PC-9 (cell line): ENCODE data around the gene SSR1. TPM values are rescaled to one million over a fixed set of nuclear protein-coding genes. Genes with fewer than 3 reads are reported as not detected.
"Not testable (repeated sequence)": the region's sequence is repeated elsewhere in the genome, so short reads cannot be mapped to it uniquely, and the experiment has no call there.

Experiments used
- BruUV-seq: library from RNA; stranded (reverse); fragments of 400-500 nt; replicated peaks from 2 replicates; lab custom pipeline; 2021; lab: Mats Ljungman, UMichigan
- CTCF ChIA-PET: fragments of 300-600 bp; sonication (Branson Sonifier 250); formaldehyde crosslinking; loops from one replicate; lab custom pipeline; 2022; ENCODE audit warnings: antibody characterized with exemption; lab: Charles Lee
- POLR2A ChIA-PET: fragments of 300-600 bp; sonication (Branson Sonifier 250); formaldehyde crosslinking; loops from one replicate; lab custom pipeline; 2022; ENCODE audit warnings: antibody characterized with exemption; ENCODE audit not compliant: unreplicated experiment; lab: Charles Lee
- DNase-seq, 2 experiments: peaks; one replicate each; pipeline versions ENCODE4 v3.0.0 to v3.0.0-alpha.2; 2015 to 2022; ENCODE audit warnings: mixed read lengths in 1 of 2
- H2AFZ ChIP-seq: fragments of 200-600 bp; sonication (generic); 2 replicates; pipeline ENCODE4 v1.8.1; 2017; ENCODE audit warnings: antibody characterized with exemption
- H3F3A ChIP-seq: fragments of 200-600 bp; sonication (generic); 2 replicates; pipeline ENCODE4 v1.8.1; 2017; ENCODE audit warnings: antibody characterized with exemption, mild to moderate bottlenecking, low read depth; ENCODE audit not compliant: insufficient read depth
- H3K27ac ChIP-seq: fragments of 200-600 bp; sonication (generic); 2 replicates; pipeline ENCODE4 v1.6.1; 2016; ENCODE audit warnings: mixed run types
- H3K27me3 ChIP-seq: fragments of 200-600 bp; sonication (generic); 2 replicates; pipeline ENCODE4 v1.6.1; 2016; ENCODE audit warnings: low read depth, mixed run types; ENCODE audit not compliant: insufficient read depth
- H3K36me3 ChIP-seq: fragments of 200-600 bp; sonication (generic); 2 replicates; pipeline ENCODE4 v1.6.1; 2016; ENCODE audit warnings: low read depth, mixed run types
- H3K4me1 ChIP-seq: fragments of 200-600 bp; sonication (generic); replicated peaks from 2 replicates; pipeline ENCODE4 v1.6.1; 2016; ENCODE audit warnings: mixed run types; ENCODE audit not compliant: insufficient read depth
- H3K4me2 ChIP-seq: fragments of 200-600 bp; sonication (generic); 2 replicates; pipeline ENCODE4 v1.6.1; 2017; ENCODE audit warnings: mixed run types
- H3K4me3 ChIP-seq: fragments of 200-600 bp; sonication (generic); 2 replicates; pipeline ENCODE4 v1.6.1; 2016; ENCODE audit warnings: mixed run types
- H3K79me2 ChIP-seq: fragments of 200-600 bp; sonication (generic); 2 replicates; pipeline ENCODE4 v1.6.1; 2017; ENCODE audit warnings: low read depth, mixed run types
- H3K9me2 ChIP-seq: fragments of 200-600 bp; sonication (generic); 2 replicates; pipeline ENCODE4 v1.8.1; 2017; ENCODE audit warnings: mild to moderate bottlenecking; ENCODE audit not compliant: insufficient read depth
- H3K9me3 ChIP-seq: fragments of 200-600 bp; sonication (generic); 2 replicates; pipeline ENCODE4 v1.8.1; 2016; ENCODE audit warnings: low read depth; ENCODE audit not compliant: insufficient read depth
- H4K20me1 ChIP-seq: fragments of 200-600 bp; sonication (generic); 2 replicates; pipeline ENCODE4 v1.8.1; 2017; ENCODE audit not compliant: insufficient read depth
- CTCF ChIP-seq: fragments of 200-600 bp; sonication (generic); conservative IDR thresholded peaks from 2 replicates; pipeline ENCODE4 v1.6.1; 2017; ENCODE audit warnings: mixed run types, antibody characterized with exemption, mild to moderate bottlenecking, moderate library complexity
- EZH2 ChIP-seq: fragments of 200-600 bp; sonication (generic); IDR thresholded peaks from 2 replicates; pipeline ENCODE4 v1.8.0; 2017; ENCODE audit warnings: antibody characterized with exemption, low read depth
- intact Hi-C: fragments of 100-400 bp; cut with micrococcal nuclease; formaldehyde crosslinking; loops from one replicate; pipeline ENCODE4 v1.10.0; 2022; ENCODE audit not compliant: unreplicated experiment
- total RNA-seq: library from RNA; stranded (reverse); gene quantifications from 2 replicates; pipeline ENCODE4 v1.2.3, GENCODE V29; 2021

Gene SSR1
- total RNA-seq, 1 experiment from 2014 or later: 118 TPM

DNA sequence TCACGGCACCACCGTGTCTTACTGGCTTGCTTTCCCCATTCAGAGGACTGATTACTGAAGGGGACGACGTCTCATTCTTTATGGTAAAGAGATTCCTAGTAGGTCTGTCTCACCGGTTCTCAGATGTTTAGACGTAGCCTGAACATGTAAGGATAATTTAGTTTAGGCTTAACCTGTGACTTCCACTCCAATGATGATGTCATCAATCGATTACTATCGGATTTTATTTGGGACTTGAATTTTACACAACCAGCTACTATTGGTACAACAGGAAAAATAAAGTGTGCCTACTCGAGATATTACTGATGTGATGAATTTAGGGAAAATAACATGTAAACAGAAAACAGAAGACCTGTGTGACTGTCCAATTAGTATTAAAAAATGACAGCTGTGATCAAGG lies 4.5 kb upstream of the SSR1 start:
- POLR2A ChIA-PET: interaction anchor here (0.6 kb wide), 1 partner anchor 14 kb away, joined by 5 read pairs; no protein-coding TSS in a partner anchor

GRCh38 chr6:7316658-7317533 lies 3.9 kb upstream of the SSR1 start:
- Histone ChIP-seq H3K79me2 (peaks cover 11% of the 10 kb centered on the region), H3F3A (peaks cover 10% of the 10 kb centered on the region; the same call in 1 of the 2 replicates), H3K9me3 (no peaks in the 10 kb centered on the region), H3K9me2 (no peaks in the 10 kb centered on the region), H3K4me3 (no peak overlapping the region), H2AFZ (no peak overlapping the region), H3K4me2 (no peak overlapping the region), H3K36me3 (no peaks in the 10 kb centered on the region), H3K27ac (no peak overlapping the region), H3K4me1 (peaks cover 12% of the 10 kb centered on the region), H3K27me3 (no peaks in the 10 kb centered on the region), H4K20me1 (no peaks in the 10 kb centered on the region)
- ChIA-PET POLR2A (no interaction called here), CTCF (interaction anchor here (0.6 kb wide), 1 partner anchor 325 kb away, joined by 5 read pairs; no protein-coding TSS in a partner anchor)
- no peak for TF ChIP-seq EZH2
- TF ChIP-seq CTCF: no peak
- intact Hi-C loops: no loop called here
- no TSS peak for BruUV-seq
- DNase-seq: no peak

More for the DNA sequence above, 4.5 kb upstream of the SSR1 start:
- peaks cover 10% of the 10 kb centered on the region; the same call in 1 of the 2 replicates for H3F3A ChIP-seq
- H3K9me2 ChIP-seq: no peaks in the 10 kb centered on the region
- no TSS peak for BruUV-seq
- no peak overlapping the region for H2AFZ ChIP-seq
- H3K4me1 ChIP-seq: peaks cover 12% of the 10 kb centered on the region
- DNase-seq: no peak
- no peaks in the 10 kb centered on the region for H4K20me1 ChIP-seq
- peaks cover 4% of the 10 kb centered on the region for H3K79me2 ChIP-seq
- no peak for TF ChIP-seq EZH2
- no peak for TF ChIP-seq CTCF
- no peak overlapping the region for H3K4me2 ChIP-seq
- no peaks in the 10 kb centered on the region for H3K27me3 ChIP-seq
- no peaks in the 10 kb centered on the region for H3K9me3 ChIP-seq
- intact Hi-C loops: no loop called here
- no peak overlapping the region for H3K4me3 ChIP-seq
- H3K36me3 ChIP-seq: no peaks in the 10 kb centered on the region
- CTCF ChIA-PET: no interaction called here
- H3K27ac ChIP-seq: no peak overlapping the region

DNA sequence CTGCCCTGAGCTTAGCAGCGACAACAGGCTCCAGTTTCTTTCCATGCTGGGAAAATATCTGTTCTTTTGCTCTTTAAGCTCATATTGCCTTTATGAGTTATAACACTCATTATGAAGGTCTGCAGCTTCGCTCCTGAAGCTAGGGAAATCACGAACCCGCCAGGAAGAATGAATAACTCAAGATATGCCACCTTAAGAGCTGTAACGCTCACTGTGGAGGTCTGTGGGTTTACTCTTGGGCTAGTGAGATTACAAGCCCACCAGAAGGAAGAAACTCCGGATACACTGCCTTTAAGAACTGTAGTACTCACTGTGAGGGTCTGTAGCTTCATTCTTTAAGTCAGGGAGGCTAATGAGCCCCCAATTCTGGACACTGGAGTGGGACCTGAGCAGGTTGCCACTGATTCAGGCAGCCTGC lies 3.0 kb upstream of the SSR1 start:
- Histone ChIP-seq H2AFZ (no peak overlapping the region), H3F3A (peaks cover 10% of the 10 kb centered on the region; the same call in 1 of the 2 replicates), H3K27me3 (no peaks in the 10 kb centered on the region), H3K4me2 (no peak overlapping the region), H4K20me1 (0 out of 2 replicates have a peak, but pooled peaks cover 4% of the 10 kb centered on the region), H3K79me2 (peaks cover 20% of the 10 kb centered on the region), H3K4me1 (peaks cover 19% of the 10 kb centered on the region), H3K4me3 (no peak overlapping the region), H3K9me2 (no peaks in the 10 kb centered on the region), H3K36me3 (no peaks in the 10 kb centered on the region), H3K9me3 (no peaks in the 10 kb centered on the region), H3K27ac (no peak overlapping the region)
- ChIA-PET CTCF (interaction anchor here (0.6 kb wide), 1 partner anchor 324 kb away, joined by 5 read pairs; no protein-coding TSS in a partner anchor), POLR2A (interaction anchor here (0.6 kb wide), 1 partner anchor 864 kb away, joined by 3 read pairs; no protein-coding TSS in a partner anchor)
- no TSS peak for BruUV-seq
- no peak for DNase-seq
- TF ChIP-seq CTCF (no peak), EZH2 (no peak)
- intact Hi-C loops: no loop called here

DNA sequence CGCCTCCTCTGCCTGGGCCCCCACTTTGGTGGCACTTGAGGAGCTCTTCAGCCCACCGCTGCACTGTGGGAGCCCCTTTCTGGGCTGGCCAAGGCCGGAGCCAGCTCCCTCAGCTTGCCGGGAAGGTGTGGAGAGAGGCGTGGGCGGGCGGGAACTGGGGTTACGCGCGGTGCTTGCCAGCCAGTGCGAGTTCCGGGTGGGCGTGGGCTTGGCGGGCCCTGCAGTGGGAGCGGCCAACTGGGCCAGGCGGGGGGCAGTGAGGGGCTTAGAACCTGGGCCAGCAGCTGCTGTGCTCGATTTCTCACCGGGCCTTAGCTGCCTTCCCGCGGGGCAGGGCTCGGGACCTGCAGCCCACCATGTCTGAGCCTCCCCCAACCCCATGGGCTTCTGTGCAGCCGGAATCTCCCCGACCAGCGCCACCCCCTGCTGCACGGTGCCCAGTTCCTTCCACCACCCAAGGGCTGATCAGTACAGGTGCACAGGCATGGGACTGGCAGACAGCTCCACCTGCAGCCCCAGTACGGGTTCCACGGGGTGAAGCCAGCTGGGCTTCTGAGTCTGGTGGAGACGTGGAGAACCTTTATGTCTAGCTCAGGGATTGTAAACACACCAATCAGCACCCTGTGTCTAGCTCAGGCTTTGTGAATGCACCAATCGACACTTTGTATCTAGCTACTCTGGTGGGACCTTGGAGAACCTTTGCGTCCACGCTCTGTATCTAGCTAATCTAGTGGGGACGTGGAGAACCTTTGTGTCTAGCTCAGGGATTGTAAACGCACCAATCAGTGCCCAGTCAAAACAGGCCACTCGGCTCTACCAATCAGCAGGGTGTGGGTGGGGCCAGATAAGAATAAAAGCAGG lies 2.3 kb upstream of the SSR1 start:
- CTCF ChIA-PET, intact Hi-C loops: not testable (repeated sequence)

More for the DNA sequence above, 2.3 kb upstream of the SSR1 start:
- Histone ChIP-seq H3K4me1 (peaks cover 22% of the 10 kb centered on the region), H3F3A (peaks cover 10% of the 10 kb centered on the region; the same call in 1 of the 2 replicates), H3K79me2 (peaks cover 27% of the 10 kb centered on the region)
- not testable (repeated sequence) for BruUV-seq, DNase-seq, H4K20me1 ChIP-seq, H3K4me2 ChIP-seq, H3K4me3 ChIP-seq, H3K27ac ChIP-seq, H3K9me2 ChIP-seq, H3K9me3 ChIP-seq, H3K27me3 ChIP-seq, H3K36me3 ChIP-seq, H2AFZ ChIP-seq
- POLR2A ChIA-PET: interaction anchor here (0.6 to 0.7 kb wide), 3 partner anchors 110 to 865 kb away, joined by 3 to 37 read pairs (median 3); no protein-coding TSS in a partner anchor
